Coronary artery (tissue), 2 donors: ENCODE data around the gene MESP1.

Experiments
- DNase-seq: peaks from one replicate; pipeline ENCODE4 v3.0.0-alpha.2; 2017; ENCODE audit warnings: low spot score
- H3K27ac ChIP-seq, 2 donors: fragments of 200-600 bp; sonication (generic); one replicate each; pipeline ENCODE4 v1.5.1; 2016 to 2019
- H3K4me3 ChIP-seq: fragments of 200-600 bp; sonication (generic); 2 replicates; pipeline ENCODE4 v1.5.1; 2016; ENCODE audit warnings: mild to moderate bottlenecking, moderate library complexity
- CTCF ChIP-seq: fragments of 200-600 bp; sonication (generic); IDR thresholded peaks from one replicate; pipeline ENCODE4 v1.5.1; 2019; ENCODE audit warnings: antibody characterized with exemption

The MESP1 gene

GRCh38 chr15:89756897-89757296, 5.8 kb upstream of the MESP1 start:
- no peak for TF ChIP-seq CTCF
- H3K4me3 ChIP-seq = no peak overlapping the region
- no peak for DNase-seq
- H3K27ac ChIP-seq = no peak overlapping the region

DNA sequence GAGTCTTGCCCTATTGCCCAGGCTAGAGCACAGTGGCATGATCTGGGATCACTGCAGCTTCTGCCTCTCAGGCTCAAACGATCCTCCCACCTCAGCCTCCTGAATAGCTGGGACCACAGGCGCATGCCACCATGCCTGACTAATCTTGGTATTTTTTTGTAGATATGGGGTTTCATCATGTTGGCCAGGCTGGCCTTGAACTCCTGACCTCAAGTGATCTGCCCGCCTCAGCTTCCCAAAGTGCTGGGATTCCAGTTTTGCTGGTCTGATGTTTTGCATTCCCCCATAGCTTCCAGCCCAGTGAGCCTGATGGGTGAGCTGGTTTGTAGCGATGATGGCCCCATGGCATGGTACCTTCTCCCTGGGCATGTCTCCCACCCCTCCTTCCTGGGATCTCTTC, 4.7 kb upstream of the MESP1 start:
- no peak overlapping the region for H3K27ac ChIP-seq
- TF ChIP-seq CTCF = no peak
- DNase-seq = no peak
- no peak overlapping the region for H3K4me3 ChIP-seq

GRCh38 chr15:89754361-89755154, 3.5 kb upstream of the MESP1 start:
- no peak for DNase-seq
- no peak overlapping the region for H3K27ac ChIP-seq
- no peak overlapping the region for H3K4me3 ChIP-seq
- TF ChIP-seq CTCF = no peak

DNA sequence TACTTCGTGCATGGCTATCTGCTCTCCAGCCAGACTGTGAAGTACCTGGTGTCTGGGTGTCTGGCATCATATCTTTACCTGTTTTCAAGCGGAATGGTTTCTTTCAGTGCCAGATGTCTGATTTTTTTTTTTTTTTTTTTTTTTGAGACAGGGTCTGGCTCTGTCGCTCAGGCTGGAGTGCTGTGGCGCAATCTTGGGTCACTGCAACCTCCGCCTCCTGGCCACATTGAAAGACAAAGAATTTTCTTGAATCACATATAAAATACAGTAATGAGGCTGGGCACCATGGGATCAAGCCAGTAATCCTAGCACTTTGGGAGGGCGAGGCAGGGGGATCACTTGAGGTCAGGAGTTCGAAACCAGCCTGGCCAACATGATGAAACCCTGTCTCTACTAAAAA, 2.8 kb upstream of the MESP1 start:
- Histone ChIP-seq H3K4me3 (no peak overlapping the region), H3K27ac (no peak overlapping the region)
- TF ChIP-seq CTCF = no peak
- no peak for DNase-seq

GRCh38 chr15:89751748-89752147, 699 bp upstream of the MESP1 start:
- no peak for TF ChIP-seq CTCF
- H3K4me3 ChIP-seq = no peak overlapping the region
- H3K27ac ChIP-seq = no peak overlapping the region
- no peak for DNase-seq

GRCh38 chr15:89749951-89750559, 994 bp downstream of the MESP1 start:
- peak overlapping the region; percentile 86 for H3K4me3 ChIP-seq
- no peak for DNase-seq
- H3K27ac ChIP-seq = peak overlapping the region; percentile 34 to 68
- no peak for TF ChIP-seq CTCF

GRCh38 chr15:89749526-89749925, 1.5 kb downstream of the MESP1 start:
- H3K27ac ChIP-seq = no peak overlapping the region

More at GRCh38 chr15:89749526-89749925, 1.5 kb downstream of the MESP1 start:
- peak overlapping the region; percentile 86 for H3K4me3 ChIP-seq
- no peak for DNase-seq
- TF ChIP-seq CTCF = no peak
